HG03103 (cell line): ENCODE measurements around the gene OGDHL.
"Not testable (repeated sequence)": the region's sequence is repeated elsewhere in the genome, so short reads cannot be mapped to it uniquely, and the experiment has no call there.

Experiments
- ATAC-seq: cut with Tn5 transposase; IDR thresholded peaks from one replicate; pipeline ENCODE4 v1.9.1; 2021; ENCODE audit warnings: low read depth; ENCODE audit not compliant: unreplicated experiment

Gene OGDHL

DNA sequence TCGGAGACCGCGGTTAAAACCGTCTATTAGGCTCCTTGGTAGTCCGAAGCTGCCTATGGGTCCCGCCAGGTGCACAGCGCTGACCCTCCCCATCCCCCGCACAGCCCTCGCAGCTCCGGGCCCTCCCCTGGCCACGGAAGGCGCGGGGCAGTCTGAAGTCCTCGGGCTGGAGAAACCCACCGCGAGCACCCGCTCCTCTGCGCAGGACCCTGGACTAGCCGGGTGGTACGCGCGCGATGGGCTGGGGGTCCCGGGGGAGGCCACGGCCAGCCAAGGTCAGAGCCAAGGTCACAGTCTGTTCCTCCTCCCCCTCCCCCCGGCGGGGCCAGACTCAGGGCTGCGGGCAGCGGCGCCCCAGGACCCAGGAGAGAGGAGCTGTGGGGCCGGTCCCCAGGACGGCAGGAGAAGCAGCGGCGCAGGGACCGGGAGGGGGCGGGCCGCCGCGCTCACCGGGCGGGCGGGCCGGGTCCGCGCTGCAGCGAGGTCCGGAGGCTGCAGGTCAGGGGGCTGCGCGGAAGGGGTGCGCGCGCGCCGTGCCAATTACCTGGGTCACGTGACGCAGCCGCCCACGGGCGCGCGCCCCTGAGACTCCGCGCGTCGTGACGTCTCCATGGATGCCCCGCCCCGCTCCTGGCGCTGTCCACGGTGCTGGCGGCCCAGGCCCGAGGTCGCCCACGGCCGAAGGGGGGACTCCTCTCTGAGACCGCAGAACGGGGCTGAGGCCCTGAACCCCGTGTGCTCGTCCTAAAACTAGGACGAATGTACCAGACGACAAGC is at the start of gene OGDHL:
Gene OGDHL (minus strand): TSS at position 535 of the 777 bp plus-strand sequence. CDS start 3,731 bp downstream, outside the sequence.
- ATAC-seq, result peak; percentile 72

GRCh38 chr10:49803988-49804387 is 41.9 kb upstream of the OGDHL start:
- no peak for ATAC-seq

DNA sequence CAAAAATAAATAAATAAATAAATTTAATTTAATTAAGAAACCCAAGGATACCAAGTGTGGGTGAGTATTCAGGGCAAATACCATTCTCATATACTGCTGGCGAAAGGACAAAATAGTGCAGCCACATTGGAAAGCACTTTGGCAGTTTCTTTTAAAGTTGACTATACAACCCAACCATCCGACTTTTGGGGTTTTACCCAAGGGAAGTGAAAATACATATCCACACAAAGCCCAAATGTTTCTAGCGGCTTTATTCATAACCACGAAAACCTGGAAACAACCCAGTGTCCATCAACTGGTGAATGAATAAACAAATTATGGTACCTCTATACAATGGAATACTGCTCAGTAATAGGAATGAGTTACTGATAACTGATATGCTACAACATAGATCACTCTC is 36.2 kb upstream of the OGDHL start:
- ATAC-seq, result no peak

- no peak for ATAC-seq
Observed at GRCh38 chr10:49791100-49791499, 29.0 kb upstream of the OGDHL start.

DNA sequence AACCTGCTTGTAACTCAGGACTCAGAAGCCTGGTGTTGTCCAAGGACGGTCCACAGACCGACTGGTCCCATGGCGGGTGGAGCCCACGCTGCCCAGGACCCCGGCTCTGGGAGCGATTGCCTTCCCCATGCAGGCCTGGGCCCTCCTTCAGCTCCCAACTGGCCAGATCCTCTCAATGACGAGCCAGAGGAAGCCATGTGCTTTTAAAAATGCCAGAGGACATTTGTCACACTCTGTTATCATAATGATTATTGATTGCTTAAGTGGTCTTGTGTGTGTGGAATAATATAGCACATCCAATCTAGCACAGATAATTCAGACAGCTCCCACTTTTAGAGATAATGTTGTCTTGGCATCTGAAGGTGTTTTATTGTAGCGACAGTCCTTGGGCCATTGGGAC is 22.6 kb upstream of the OGDHL start:
- ATAC-seq, result no peak

- ATAC-seq, result no peak
Observed at GRCh38 chr10:49783645-49784044, 21.5 kb upstream of the OGDHL start.

DNA sequence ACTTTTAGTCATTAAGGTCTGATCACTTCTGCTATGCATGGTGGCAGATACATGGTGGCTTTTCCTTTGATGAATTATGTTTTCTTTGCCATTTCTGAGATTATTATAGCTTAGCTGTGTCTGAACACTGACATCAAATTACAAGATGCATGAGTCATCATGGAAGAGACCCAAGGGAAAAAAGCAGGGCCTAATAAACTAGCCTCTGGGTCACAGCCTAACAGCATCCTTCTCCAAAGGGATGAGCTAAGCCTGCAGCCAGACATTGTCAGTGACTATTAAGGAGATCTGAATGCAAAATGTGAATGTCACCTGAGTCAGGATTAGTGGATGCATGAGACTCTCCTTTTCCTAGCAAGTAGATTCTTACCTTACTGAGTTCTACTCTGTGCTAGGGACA is 19.1 kb upstream of the OGDHL start:
- no peak for ATAC-seq

DNA sequence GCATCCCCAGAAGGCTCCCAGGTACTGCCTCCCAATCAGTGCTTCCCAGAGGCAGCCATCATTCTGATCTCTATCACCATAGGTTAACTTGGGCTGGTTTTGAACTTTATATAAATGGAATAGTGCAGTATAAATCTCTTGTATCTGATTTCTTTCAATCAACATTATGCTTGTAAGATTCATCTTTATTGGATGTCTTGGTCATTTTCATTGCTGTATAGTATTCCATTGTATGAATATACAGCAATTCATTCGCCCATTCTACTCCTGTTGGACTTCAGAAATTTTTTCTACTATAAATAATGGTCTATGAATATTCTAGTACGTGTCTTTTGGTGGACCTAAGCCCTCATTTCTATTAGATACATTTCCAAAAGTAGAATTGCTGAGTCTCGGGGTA is 16.1 kb upstream of the OGDHL start:
- no peak for ATAC-seq

DNA sequence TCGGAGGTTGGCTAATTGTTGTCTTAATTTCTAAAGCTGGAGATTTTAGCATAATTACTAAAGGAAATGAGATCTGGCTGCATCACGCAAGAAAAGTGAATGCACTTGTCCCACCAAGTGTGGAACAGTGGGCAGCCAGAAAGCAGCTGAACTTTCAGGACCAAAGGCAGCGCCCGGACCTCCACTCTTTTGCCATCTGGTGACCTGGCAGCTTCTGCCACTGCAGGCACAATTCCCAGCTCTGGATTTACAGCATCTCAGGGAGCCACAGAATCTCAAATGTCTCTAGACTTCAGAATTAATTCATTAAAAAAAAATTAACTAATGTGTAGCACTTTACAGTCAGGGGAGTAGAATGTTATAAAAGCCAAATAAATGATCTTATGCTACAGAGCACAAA is 14.7 kb upstream of the OGDHL start:
- no peak for ATAC-seq

DNA sequence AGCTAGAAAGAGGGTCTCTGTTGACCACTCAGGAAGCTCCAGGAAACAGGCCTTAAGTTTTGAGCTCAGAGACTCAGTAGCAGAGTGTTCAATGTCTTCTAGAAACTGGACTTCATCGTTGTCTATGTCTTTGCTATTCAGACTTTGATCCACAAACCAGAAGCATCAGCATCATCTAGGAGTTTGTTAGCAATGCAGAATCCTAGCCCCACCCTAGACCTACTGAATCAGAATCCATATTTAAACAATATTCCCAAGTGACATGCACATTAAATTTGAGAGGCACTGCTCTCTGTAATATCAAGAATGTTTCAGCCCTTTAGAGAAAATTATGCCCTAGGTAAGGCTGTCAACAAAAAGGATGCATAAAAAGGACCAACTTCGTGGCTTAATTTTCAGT is 12.9 kb upstream of the OGDHL start:
- ATAC-seq, result no peak

DNA sequence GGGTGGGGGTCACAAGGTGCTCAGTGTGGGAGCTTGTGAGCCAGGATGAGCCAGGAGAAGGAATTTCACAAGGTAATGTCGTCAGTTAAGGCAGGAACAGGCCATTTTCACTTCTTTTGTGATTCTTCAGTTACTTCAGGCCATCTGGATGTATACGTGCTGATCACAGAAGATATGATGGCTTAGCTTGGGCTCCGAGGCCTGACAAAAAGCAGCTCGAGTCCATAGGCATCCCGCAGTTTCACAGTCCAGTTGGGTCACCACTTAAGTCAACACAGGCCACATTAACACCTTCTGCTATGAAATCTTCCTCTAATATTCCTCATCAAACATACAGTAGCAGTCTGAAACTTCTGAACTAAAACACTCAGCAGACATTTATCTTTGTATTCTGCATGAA is 10.8 kb upstream of the OGDHL start:
- not testable (repeated sequence) for ATAC-seq

DNA sequence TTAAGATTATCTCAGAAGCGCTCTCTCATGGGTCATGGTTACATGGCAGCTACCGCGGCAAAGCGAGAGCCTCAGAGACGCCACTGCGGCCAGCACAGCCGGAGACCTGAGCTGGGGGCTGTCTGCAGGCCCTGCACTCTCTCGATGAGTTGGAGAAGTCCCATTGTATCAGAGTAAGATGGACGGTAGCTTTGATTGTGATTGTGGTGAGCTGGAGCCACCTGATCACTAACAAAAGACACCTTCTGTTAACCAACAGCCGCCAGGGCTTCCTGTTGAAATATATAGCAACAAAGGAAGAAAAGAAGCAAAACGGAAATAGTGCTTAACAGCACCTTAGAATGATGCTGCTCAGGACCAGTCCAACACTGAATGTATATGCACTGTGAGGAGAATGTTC is 8.9 kb upstream of the OGDHL start:
- ATAC-seq, result not testable (repeated sequence)

DNA sequence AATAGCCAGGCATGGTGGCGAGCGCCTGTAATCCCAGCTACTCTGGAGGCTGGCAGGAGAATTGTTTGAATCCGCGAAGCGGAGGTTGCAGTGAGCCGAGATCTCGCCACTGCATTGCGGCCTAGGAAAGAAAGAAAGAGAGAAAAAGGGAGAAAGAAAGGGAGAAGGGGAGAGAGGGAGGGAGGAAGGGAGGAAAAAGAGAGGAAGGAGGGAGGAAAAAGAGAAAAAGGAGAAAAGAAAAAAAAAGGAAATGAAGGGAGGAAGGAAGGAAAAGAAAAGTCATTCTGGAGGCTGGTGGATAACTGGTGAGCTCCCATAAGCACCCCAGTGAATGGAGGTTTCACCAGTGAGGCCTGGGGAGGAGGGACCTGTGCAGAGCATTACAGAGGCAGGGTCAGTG is 7.6 kb upstream of the OGDHL start:
- ATAC-seq, result no peak

- ATAC-seq, result no peak
Observed at GRCh38 chr10:49768731-49769130, 6.6 kb upstream of the OGDHL start.

- ATAC-seq, result no peak
Observed at GRCh38 chr10:49768329-49768728, 6.2 kb upstream of the OGDHL start.

DNA sequence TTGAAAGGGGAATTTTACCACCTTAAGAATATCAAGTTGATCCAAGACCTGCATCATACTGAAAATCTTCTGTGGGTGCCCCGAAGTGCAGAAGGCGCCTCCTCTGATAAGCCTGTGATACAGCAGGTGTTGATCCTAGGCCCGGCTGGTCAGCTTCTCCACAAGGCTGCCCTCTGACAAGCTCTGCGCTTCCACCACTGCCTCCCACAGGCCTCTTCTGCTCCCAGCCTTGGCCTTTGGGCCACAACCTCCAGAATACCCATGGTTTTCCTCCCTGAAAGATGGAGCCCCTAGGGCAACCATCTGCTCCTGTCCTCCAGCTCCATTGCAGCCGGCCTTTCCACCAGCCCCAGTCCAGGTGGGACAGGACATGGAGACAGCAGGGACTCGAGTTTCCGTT is 5.6 kb upstream of the OGDHL start:
- no peak for ATAC-seq

DNA sequence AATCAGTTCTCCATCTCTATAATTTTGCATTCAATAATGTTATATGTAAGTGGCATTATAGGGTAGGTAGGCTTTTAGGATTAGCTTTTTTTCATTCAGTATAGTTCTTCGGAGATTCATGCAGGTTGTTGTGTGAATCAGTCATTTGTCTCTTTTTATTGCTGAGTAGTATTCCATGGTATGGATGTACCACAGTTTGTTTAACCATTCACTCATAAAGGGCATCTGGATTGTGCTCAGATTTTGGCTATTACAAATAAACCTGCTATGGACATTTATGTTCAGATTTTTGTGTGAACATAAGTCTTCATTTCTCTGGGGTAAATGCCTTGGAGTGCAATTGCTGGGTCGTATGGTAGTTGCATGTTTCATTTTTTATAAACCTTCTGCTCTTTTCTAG is 4.4 kb upstream of the OGDHL start:
- no peak for ATAC-seq

- ATAC-seq, result no peak
Observed at GRCh38 chr10:49762566-49762877, 399 bp upstream of the OGDHL start.

GRCh38 chr10:49761201-49761788 is 828 bp downstream of the OGDHL start:
- ATAC-seq, result no peak

GRCh38 chr10:49760789-49761188 is 1.3 kb downstream of the OGDHL start:
- ATAC-seq, result no peak

DNA sequence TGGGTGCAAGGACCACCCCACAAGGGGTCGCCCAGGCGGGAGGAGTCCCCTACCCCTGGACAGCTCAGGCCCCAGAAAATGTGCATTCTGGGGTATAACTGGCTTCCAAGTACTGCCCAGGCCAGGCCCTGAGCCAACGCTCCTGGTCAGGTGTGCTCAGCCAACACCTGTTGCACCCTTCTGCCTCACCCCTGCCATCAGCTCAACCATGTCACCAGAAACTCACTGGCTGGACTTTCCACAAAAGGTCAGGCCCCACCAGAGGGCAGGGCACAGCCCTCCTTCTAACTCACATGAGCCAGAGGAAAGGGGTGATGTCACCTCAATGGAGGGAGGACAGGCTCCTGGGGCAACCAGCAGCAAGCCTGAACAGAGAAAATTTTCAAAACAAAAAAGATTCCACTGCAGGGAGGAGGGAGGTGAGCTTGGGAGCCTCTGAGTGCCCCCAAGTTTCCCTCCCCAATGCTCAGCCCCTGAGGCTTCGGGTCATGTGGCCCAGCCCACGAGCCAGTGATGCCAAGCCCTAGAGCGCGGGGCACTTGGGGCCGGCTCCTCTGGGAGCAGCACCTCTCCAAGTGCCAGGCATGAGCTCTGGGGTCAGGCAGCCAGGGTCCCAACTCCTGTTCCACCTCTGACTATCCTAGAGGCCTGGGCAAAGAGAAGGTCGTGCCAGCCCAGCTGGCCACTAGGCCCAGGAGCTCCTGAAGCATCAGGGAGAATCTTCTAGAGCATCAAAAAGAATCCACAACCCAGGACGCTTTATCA is 2.2 kb downstream of the OGDHL start:
- no peak for ATAC-seq
